HG03558 (cell line): ENCODE results near the gene TAF11L10.
"Not testable (repeated sequence)": the region's sequence is repeated elsewhere in the genome, so short reads cannot be mapped to it uniquely, and the experiment has no call there.

Source experiments
- ATAC-seq: cut with Tn5 transposase; IDR thresholded peaks from one replicate; pipeline ENCODE4 v1.9.1; 2021; ENCODE audit warnings: moderate number of reproducible peaks; ENCODE audit not compliant: unreplicated experiment; ENCODE audit errors: extremely low read depth

The TAF11L10 gene

GRCh38 chr5:17597728-17598127 lies at the start of gene TAF11L10:
TAF11L10 (minus strand) TSS chr5:17597828.
- ATAC-seq: not testable (repeated sequence)

DNA sequence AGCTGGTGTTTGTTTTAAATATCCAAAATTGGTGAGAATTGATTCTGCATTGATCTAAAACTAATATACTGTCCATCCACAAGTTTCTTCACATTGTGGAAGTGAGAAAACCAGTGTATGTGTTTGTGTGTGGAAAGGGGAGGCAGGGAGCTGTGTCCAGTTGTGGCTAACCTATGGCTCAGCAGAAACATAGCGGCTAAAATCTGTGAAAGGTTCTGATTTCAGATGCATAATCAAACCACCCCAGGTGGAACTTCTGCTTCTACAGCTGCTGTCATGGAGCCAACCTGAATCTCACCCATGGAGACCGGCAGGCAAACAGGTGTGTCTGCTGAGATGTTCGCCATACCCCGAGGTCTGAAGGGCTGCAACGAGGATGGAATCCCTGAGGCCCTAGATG lies 36.5 kb upstream of the TAF11L10 start, which contains the start of gene TAF11L14:
Gene TAF11L14 (plus strand): TSS at position 301 of the 400 bp plus-strand sequence.
- no peak for ATAC-seq

- not testable (repeated sequence) for ATAC-seq
Observed at GRCh38 chr5:17631788-17632187, 34.2 kb upstream of the TAF11L10 start, which contains the start of gene TAF11L13. TAF11L13 (plus strand) TSS chr5:17632088.

DNA sequence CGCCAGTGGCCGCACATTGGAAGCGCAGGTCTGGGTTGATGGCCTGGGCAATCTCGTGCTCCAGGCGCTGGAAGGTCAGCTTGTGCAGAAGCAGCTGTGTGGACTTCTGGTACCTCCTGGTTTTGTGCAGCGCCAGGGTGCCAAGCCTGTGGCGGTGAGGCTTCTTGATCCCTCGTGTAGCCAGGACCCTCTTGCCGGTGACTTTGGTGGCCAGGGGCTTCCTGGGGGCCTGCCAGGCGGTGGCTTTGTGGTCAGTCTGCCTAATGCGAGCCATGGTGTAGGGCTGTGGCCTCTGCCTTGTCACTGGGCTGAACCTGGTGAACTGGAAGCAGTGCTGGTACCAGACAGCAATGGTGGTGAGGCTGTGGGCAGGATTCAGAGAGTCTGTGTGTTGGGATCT lies 28.1 kb upstream of the TAF11L10 start:
- ATAC-seq: no peak

- no peak for ATAC-seq
Observed at GRCh38 chr5:17620627-17621026, 23.0 kb upstream of the TAF11L10 start.

DNA sequence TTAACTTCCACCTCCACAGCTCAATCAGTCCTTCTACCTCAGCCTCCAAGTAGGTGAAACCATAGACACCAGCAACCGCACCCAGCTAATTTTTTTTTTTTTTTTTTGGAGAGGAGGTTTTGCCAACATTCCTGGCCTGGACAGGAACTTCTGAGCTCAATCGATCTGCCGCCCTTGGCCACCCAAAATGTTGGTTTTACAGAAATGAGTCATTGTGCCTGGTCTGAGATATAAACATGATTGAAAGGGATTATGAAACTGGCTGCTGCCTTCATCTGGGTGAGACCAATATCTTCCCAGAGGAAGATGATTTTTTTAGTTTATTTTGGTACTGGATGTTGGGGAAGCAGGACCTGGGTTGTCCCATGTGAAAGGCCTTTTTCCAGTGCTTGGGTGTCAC lies 21.7 kb upstream of the TAF11L10 start:
- no peak for ATAC-seq

DNA sequence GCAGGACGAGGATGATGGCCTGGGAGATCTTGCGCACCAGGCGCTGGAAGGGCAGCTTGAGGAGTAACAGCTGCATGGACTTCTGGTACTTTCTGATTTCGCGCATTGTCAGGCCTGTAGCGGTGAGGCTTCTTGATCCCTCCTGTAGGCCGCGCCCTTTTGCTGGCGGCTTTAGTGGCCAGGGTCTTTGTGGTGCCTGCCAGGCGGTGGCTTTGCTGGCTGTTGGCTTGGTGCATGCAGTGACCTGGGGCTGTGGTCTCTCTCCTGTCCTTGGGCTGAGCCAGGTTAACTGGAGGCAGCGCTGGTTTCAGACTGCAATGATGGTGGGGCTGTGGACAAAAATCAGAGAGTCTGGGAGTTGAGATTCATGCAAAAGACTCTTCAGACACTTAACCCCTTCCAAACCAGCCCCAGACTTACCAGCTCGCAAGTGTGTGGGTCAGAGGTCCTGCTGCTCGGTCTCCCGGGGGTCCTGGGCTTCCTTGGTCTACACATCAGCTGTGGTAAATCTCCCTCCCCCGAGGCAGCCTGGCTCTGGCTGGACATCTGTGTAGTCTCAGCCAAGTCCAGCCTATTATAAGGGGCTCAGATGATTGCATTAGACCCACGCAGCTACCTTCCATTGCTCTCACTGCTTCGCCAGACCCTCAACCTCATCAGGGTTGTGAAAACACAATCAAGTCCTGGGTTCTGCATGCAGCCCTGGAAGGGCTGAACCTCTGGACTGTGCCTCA lies 17.4 kb upstream of the TAF11L10 start:
- no peak for ATAC-seq

DNA sequence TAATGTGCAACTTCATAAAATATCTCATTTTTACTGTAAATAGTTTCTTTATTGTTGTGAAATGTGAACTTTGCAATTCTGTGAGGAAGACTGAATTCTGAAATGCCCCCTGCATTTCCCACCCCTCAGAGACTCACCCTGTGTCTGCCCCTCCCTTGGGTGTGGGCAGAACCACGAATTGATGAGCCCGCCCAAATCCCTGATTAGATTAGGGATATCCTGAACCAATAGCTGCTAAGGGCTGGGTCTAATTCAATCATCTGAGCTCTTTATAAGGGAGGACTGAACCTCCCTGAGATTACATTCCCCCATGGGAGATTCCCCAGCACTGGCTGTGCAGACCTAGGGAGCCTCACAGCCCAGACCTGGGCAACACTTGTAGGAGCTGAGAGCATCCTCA lies 12.5 kb upstream of the TAF11L10 start, which contains the start of gene TAF11L12:
Gene TAF11L12 (plus strand): TSS at position 301 of the 400 bp plus-strand sequence.
- not testable (repeated sequence) for ATAC-seq

DNA sequence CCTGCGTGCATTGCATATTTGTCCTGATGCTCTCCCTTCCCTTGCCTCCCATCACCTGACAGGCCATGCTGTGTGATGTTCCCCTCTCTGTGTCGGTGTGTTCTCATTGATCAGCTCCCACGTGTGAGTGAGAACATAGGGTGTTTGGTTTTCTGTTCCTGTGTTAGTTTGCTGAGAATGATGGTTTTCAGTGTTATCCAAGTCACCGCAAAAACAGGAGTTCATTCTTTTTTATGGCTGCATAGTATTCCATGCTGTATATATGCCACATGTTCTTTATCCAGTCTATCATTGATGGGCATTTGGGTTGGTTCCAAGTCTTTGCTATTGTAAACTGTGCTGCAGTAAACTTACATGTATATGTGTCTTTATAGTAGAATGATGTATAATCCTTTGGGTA lies 9.8 kb upstream of the TAF11L10 start:
- not testable (repeated sequence) for ATAC-seq

GRCh38 chr5:17604951-17605350 lies 7.3 kb upstream of the TAF11L10 start:
- no peak for ATAC-seq

GRCh38 chr5:17603880-17604279 lies 6.3 kb upstream of the TAF11L10 start, which contains the start of gene TAF11L11:
TAF11L11 (plus strand) TSS chr5:17604183.
- ATAC-seq: not testable (repeated sequence)

DNA sequence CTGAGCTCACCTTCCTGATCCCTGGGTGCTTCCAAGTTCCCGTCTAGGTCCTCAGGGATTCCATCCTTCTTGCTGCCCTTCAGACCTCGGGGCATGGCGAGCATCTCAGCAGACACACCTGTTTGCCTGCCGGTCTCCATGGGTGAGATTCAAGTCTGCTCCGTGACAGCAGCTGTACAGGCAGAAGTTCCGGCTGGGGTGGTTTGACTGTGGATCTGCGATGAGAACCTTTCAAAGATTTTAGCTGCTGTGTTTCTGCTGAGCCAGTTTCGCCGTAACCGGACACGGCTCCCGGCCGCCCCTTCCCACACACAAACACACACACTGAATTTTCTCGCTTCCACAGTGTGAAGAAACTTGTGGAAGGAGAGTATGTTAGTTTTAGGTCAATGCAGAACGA lies 3.4 kb downstream of the TAF11L10 start, which contains the start of gene TAF11L9:
Gene TAF11L9 (minus strand): TSS at position 140 of the 400 bp plus-strand sequence.
- ATAC-seq: not testable (repeated sequence)

GRCh38 chr5:17590860-17591259 lies 6.8 kb downstream of the TAF11L10 start, which contains the start of gene TAF11L8:
TAF11L8 (minus strand) TSS chr5:17590960.
- not testable (repeated sequence) for ATAC-seq

DNA sequence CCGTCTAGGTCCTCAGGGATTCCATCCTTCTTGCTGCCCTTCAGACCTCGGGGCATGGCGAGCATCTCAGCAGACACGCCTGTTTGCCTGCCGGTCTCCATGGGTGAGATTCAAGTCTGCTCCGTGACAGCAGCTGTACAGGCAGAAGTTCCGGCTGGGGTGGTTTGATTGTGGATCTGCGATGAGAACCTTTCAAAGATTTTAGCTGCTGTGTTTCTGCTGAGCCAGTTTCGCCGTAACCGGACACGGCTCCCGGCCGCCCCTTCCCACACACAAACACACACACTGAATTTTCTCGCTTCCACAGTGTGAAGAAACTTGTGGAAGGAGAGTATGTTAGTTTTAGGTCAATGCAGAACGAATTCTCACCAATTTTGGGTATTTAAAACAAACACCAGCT lies 12.0 kb downstream of the TAF11L10 start, which contains the start of gene TAF11L7:
Gene TAF11L7 (minus strand): TSS at position 101 of the 400 bp plus-strand sequence.
- not testable (repeated sequence) for ATAC-seq
